Measurements from ENCODE around the gene DEF6. TPM values are rescaled to one million over a fixed set of nuclear protein-coding genes. Genes with fewer than 3 reads are reported as not detected.

DEF6 gene
- total RNA-seq, 1 donor from 2014 or later, result 0.99 TPM

Other genes with a start within 250 kb of the DEF6 start
- 0.60 and 0.87 TPM in 2 replicates for gene TCP11, start 156.5 kb upstream of the DEF6 start, total RNA-seq
- 0.15 and 0.17 TPM in 2 replicates for gene SCUBE3, start 83.9 kb upstream of the DEF6 start, total RNA-seq
- gene ZNF76, start 38.1 kb upstream of the DEF6 start, total RNA-seq, result 15.6 and 23.0 TPM in 2 replicates
- gene PPARD, start 44.7 kb downstream of the DEF6 start, total RNA-seq, result 6.8 and 14.3 TPM in 2 replicates
- 2.0 and 6.4 TPM in 2 replicates for gene FANCE, start 154.5 kb downstream of the DEF6 start, total RNA-seq
- 1,305 and 1,523 TPM in 2 replicates for gene RPL10A, start 170.6 kb downstream of the DEF6 start, total RNA-seq
- 3.6 and 10.2 TPM in 2 replicates for gene TEAD3, start 199.3 kb downstream of the DEF6 start, total RNA-seq
- gene TULP1, start 215.1 kb downstream of the DEF6 start, total RNA-seq, result not detected in 2 replicates